ENCODE data around the gene CBFB. TPM values are rescaled to one million over a fixed set of nuclear protein-coding genes. Genes with fewer than 3 reads are reported as not detected.
A peak's percentile ranks its signal among the peaks of the same experiment; 100 is the strongest.

CBFB gene
- total RNA-seq, 4 donors from 2014 or later: 38.9 to 105 (median 96.5) TPM

DNA sequence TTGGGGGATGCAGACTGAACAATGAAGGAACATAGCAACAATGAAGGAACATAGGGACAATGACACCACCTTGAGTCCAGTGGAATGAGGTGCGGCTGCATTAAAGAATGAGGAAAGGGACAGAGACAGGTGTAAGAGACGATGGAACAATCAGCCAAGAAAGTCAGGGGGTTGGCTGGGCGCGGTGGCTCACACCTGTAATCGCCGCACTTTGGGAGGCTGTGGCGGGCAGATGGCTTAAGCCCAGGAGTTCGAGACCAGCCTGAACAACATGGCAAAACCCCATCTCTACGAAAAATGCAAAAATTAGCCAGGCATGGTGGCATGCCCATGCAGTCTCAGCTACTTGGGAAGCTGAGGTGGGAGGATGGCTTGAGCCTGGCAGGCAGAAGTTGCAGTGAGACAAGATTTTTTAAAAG is 13.6 kb upstream of the CBFB start:
- in situ Hi-C loops (cut with MboI; ENCODE audit: low sequenced_read_pairs in 4 of 4): loop anchor here in 1 of 4 donors (10.0 kb wide), 1 partner anchor 139 kb away; the partner anchor contains the start of genes B3GNT9, FBXL8 and TRADD
- peak in 1 of 2 donors; percentile 8 for DNase-seq
- TF ChIP-seq, protein P1, sequence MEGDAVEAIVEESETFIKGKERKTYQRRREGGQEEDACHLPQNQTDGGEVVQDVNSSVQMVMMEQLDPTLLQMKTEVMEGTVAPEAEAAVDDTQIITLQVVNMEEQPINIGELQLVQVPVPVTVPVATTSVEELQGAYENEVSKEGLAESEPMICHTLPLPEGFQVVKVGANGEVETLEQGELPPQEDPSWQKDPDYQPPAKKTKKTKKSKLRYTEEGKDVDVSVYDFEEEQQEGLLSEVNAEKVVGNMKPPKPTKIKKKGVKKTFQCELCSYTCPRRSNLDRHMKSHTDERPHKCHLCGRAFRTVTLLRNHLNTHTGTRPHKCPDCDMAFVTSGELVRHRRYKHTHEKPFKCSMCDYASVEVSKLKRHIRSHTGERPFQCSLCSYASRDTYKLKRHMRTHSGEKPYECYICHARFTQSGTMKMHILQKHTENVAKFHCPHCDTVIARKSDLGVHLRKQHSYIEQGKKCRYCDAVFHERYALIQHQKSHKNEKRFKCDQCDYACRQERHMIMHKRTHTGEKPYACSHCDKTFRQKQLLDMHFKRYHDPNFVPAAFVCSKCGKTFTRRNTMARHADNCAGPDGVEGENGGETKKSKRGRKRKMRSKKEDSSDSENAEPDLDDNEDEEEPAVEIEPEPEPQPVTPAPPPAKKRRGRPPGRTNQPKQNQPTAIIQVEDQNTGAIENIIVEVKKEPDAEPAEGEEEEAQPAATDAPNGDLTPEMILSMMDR (IDR thresholded peaks at IDR 0.05 in 4 of 5, conservative IDR thresholded peaks at IDR 0.05 in 1 of 5): no peak
- TF ChIP-seq POLR2A (IDR thresholded peaks at IDR 0.05): no peak

DNA sequence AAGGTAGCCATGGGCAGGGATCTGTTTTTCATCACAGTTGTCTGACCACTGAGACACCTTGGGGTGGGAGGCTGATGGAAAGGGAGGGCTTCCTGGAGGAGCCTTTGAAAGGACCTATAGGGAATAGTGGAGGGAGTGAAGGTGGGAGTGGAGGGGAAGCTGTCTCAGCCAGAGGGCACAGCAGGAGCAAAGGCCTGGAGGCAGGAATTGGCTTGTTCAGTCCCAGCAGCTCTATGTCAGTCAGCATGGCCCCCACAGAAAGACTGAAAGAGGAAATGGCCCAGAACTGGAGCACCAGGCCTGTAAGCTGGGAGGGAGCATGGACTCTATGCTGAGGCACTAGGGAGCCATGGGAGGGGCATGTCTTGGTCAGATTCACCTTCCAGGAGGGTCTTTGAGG is 12.8 kb upstream of the CBFB start:
- peaks cover 5 to 7% of the 10 kb centered on the region in 2 donors for H3K4me1 ChIP-seq
- in situ Hi-C loops (cut with MboI; ENCODE audit: low sequenced_read_pairs in 4 of 4) (loop anchor here in 1 of 4 donors (10.0 kb wide), 1 partner anchor 139 kb away; the partner anchor contains the start of genes B3GNT9, FBXL8 and TRADD), intact Hi-C loops (cut with DNase I; ENCODE audit: low total_unique reads) (loop anchor here (5.0 kb wide), 1 partner anchor 86 kb away; no protein-coding TSS in a partner anchor)

More for the DNA sequence above, 13.6 kb upstream of the CBFB start:
- no peaks in the 10 kb centered on the region for H3K9me3 ChIP-seq
- no peak overlapping the region for H3K4me3 ChIP-seq
- no peak for ATAC-seq
- H3K36me3 ChIP-seq: no peaks in the 10 kb centered on the region
- H3K27ac ChIP-seq: no peak overlapping the region
- H3K4me1 ChIP-seq: peaks cover 5 to 7% of the 10 kb centered on the region in 2 donors
- no peaks in the 10 kb centered on the region for H3K27me3 ChIP-seq
- intact Hi-C loops (cut with DNase I; ENCODE audit: low total_unique reads): loop anchor here (2.0 to 5.0 kb wide), 2 partner anchors 39 to 87 kb away; no protein-coding TSS in a partner anchor

DNA sequence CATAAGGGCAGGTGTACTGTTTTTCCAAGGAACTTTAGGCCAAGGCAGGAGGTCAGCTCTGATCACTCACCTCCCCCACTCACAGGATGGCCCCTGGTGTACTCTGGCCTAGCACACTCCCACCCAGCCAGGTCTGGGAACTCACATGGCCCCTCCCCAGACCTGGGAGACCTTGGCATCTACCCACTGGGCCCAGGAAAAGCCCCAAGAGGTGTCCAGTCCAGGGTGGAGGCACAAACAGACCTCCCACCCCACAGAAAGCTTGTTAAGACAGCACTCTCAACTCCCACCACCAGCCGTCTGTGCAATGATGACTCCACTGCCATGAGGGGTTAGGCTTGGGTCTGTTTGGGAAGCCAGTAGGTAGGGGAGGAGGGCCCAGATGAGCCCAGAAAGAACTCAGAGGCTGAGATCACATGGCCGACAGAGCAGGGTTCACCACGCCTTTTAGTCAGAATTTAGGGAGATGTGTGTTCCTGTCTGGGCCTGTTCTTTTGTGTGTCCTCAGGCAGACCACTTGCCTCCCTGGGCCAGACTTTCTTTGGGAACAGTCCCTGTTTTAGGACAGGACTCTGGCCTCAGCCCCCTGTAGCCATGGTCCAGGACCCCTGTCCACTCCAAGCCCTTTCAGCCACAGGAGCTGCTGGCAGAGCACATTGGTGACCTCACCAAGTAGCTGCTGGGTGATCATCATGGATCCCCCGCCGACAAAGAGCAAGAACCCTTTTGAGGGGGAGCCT is 12.1 kb upstream of the CBFB start:
- in situ Hi-C loops (cut with MboI; ENCODE audit: low sequenced_read_pairs in 4 of 4): loop anchor here in 1 of 4 donors (10.0 kb wide), 1 partner anchor 138 kb away; the partner anchor contains the start of genes B3GNT9, FBXL8 and TRADD
- DNase-seq (peak in 1 of 2 donors; percentile 11), ATAC-seq (no peak)
- no peak overlapping the region for H3K27ac ChIP-seq
- H3K27me3 ChIP-seq: no peaks in the 10 kb centered on the region
- no peaks in the 10 kb centered on the region for H3K9me3 ChIP-seq
- H3K36me3 ChIP-seq: no peaks in the 10 kb centered on the region
- H3K4me3 ChIP-seq: no peak overlapping the region
- H3K4me1 ChIP-seq: peaks cover 5 to 7% of the 10 kb centered on the region in 2 donors
- TF ChIP-seq, protein P1 (IDR thresholded peaks at IDR 0.05 in 4 of 5, conservative IDR thresholded peaks at IDR 0.05 in 1 of 5): no peak
- TF ChIP-seq POLR2A (IDR thresholded peaks at IDR 0.05): no peak
- intact Hi-C loops (cut with DNase I; ENCODE audit: low total_unique reads): loop anchor here (5.0 kb wide), 1 partner anchor 85 kb away; no protein-coding TSS in a partner anchor

More for the DNA sequence above, 12.8 kb upstream of the CBFB start:
- Histone ChIP-seq H3K27me3 (no peaks in the 10 kb centered on the region), H3K36me3 (no peaks in the 10 kb centered on the region), H3K27ac (no peak overlapping the region), H3K4me3 (no peak overlapping the region), H3K9me3 (no peaks in the 10 kb centered on the region)
- TF ChIP-seq POLR2A (IDR thresholded peaks at IDR 0.05): no peak
- TF ChIP-seq, protein P1 (IDR thresholded peaks at IDR 0.05 in 4 of 5, conservative IDR thresholded peaks at IDR 0.05 in 1 of 5): no peak
- ATAC-seq (no peak), DNase-seq (peak in 1 of 2 donors; percentile 5)

DNA sequence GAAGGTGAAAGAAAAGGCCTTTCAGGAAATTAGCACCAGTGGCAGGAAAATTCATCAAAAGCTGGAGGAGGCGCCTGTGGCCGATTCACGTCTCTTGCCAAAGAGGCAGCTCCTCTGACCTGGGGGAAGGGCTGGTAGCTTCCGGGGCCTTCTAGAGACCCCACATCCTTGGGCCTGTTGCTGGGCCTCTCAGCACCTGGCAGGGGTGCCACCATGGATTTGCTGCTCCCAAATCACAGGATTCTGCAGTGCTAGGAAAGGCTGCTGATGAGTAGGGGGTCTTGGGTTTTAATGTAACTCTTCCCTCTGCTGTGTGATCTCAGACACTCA is 11.6 kb upstream of the CBFB start:
- DNase-seq: no peak
- Histone ChIP-seq H3K27ac (no peak overlapping the region), H3K36me3 (no peaks in the 10 kb centered on the region), H3K4me3 (no peak overlapping the region), H3K27me3 (no peaks in the 10 kb centered on the region), H3K4me1 (peaks cover 5 to 7% of the 10 kb centered on the region in 2 donors), H3K9me3 (no peaks in the 10 kb centered on the region)
- in situ Hi-C loops (cut with MboI; ENCODE audit: low sequenced_read_pairs in 4 of 4) (loop anchor here in 1 of 4 donors (10.0 kb wide), 1 partner anchor 137 kb away; the partner anchor contains the start of genes B3GNT9, FBXL8 and TRADD), intact Hi-C loops (cut with DNase I; ENCODE audit: low total_unique reads) (loop anchor here (5.0 kb wide), 1 partner anchor 85 kb away; no protein-coding TSS in a partner anchor)
- ATAC-seq: no peak
- TF ChIP-seq, protein P1 (IDR thresholded peaks at IDR 0.05 in 4 of 5, conservative IDR thresholded peaks at IDR 0.05 in 1 of 5): no peak
- no peak for TF ChIP-seq POLR2A (IDR thresholded peaks at IDR 0.05)
